Astrocyte (in vitro differentiated cells and primary cell): ENCODE measurements around the gene LIN52. TPM values are rescaled to one million over a fixed set of nuclear protein-coding genes. Genes with fewer than 3 reads are reported as not detected.

ENCODE experiments used
- DNase-seq: peaks from one replicate; pipeline ENCODE4 v3.0.0-alpha.2; 2010; ENCODE audit warnings: low read depth
- FAIRE-seq: peaks from 2 replicates; lab custom pipeline; 2011; peaks lifted over from hg19 to GRCh38; lab: Jason Lieb, UNC
- H2AFZ ChIP-seq: 2 replicates; pipeline ENCODE4 v1.6.0; 2012; ENCODE audit warnings: low read depth, low read length, inconsistent platforms
- H3K27ac ChIP-seq: 2 replicates; pipeline ENCODE4 v1.5.1; 2011; ENCODE audit warnings: low read depth, low read length, inconsistent platforms
- H3K27me3 ChIP-seq: 2 replicates; pipeline ENCODE4 v1.6.0; 2011; ENCODE audit warnings: low read length, inconsistent platforms; ENCODE audit not compliant: insufficient read depth
- H3K36me3 ChIP-seq: 2 replicates; pipeline ENCODE4 v1.5.1; 2011; ENCODE audit warnings: low read length, inconsistent platforms; ENCODE audit not compliant: insufficient read depth
- H3K4me1 ChIP-seq: 2 replicates; pipeline ENCODE4 v1.5.1; 2011; ENCODE audit warnings: low read length, inconsistent platforms; ENCODE audit not compliant: insufficient read depth
- H3K4me2 ChIP-seq: 2 replicates; pipeline ENCODE4 v1.6.0; 2012; ENCODE audit warnings: low read length, inconsistent platforms
- H3K4me3 ChIP-seq: 2 replicates; pipeline ENCODE4 v1.5.1; 2011; ENCODE audit warnings: low read depth, mild to moderate bottlenecking, low read length, inconsistent platforms; ENCODE audit not compliant: insufficient read depth
- H3K79me2 ChIP-seq: 2 replicates; pipeline ENCODE4 v1.6.0; 2012; ENCODE audit warnings: mild to moderate bottlenecking, low read length, inconsistent platforms; ENCODE audit not compliant: insufficient read depth
- H3K9ac ChIP-seq: 2 replicates; pipeline ENCODE4 v1.6.0; 2012; ENCODE audit warnings: mild to moderate bottlenecking, low read length, inconsistent platforms
- H3K9me3 ChIP-seq: 2 replicates; pipeline ENCODE4 v1.5.1; 2012; ENCODE audit warnings: low read depth, mild to moderate bottlenecking, low read length, inconsistent platforms; ENCODE audit not compliant: insufficient read depth
- H4K20me1 ChIP-seq: 2 replicates; pipeline ENCODE4 v1.6.0; 2012; ENCODE audit warnings: low read length, inconsistent platforms; ENCODE audit not compliant: insufficient read depth
- H3K27ac Mint-ChIP-seq: one replicate; pipeline ENCODE4 v1.8.0; 2021; ENCODE audit warnings: mild to moderate bottlenecking, mixed read lengths; ENCODE audit not compliant: unreplicated experiment
- H3K27me3 Mint-ChIP-seq: one replicate; pipeline ENCODE4 v1.8.0; 2021; ENCODE audit warnings: low read depth, mixed read lengths; ENCODE audit not compliant: unreplicated experiment
- H3K36me3 Mint-ChIP-seq: one replicate; pipeline ENCODE4 v1.8.0; 2021; ENCODE audit warnings: low read depth, mixed read lengths; ENCODE audit not compliant: unreplicated experiment
- H3K4me1 Mint-ChIP-seq: one replicate; pipeline ENCODE4 v1.8.0; 2021; ENCODE audit warnings: low read depth, mixed read lengths; ENCODE audit not compliant: unreplicated experiment
- H3K4me3 Mint-ChIP-seq: one replicate; pipeline ENCODE4 v1.8.0; 2021; ENCODE audit warnings: mild to moderate bottlenecking, moderate library complexity, mixed read lengths; ENCODE audit not compliant: unreplicated experiment
- H3K9me3 Mint-ChIP-seq: one replicate; pipeline ENCODE4 v1.8.0; 2021; ENCODE audit warnings: mild to moderate bottlenecking, mixed read lengths; ENCODE audit not compliant: unreplicated experiment
- CTCF ChIP-seq: IDR thresholded peaks from 2 replicates; pipeline ENCODE4 v1.5.1; 2011; ENCODE audit warnings: low read depth, mild to moderate bottlenecking, inconsistent platforms, low read length, moderate library complexity; ENCODE audit not compliant: insufficient read depth
- EZH2 ChIP-seq: IDR thresholded peaks from 2 replicates; pipeline ENCODE4 v1.6.1; 2012; ENCODE audit warnings: mild to moderate bottlenecking, low read length, inconsistent platforms; ENCODE audit not compliant: insufficient read depth
- total RNA-seq: library from RNA; stranded (reverse); gene quantifications from 2 replicates; pipeline ENCODE4 v1.2.1, GENCODE V29; 2021

Gene LIN52
- total RNA-seq, 1 donor from 2014 or later = 5.5 TPM

GRCh38 chr14:74147571-74147970 lies 62.8 kb downstream of the LIN52 start:
- Mint-ChIP-seq H3K4me3 (no peak overlapping the region), H3K9me3 (no peaks in the 10 kb centered on the region), H3K27me3 (no peaks in the 10 kb centered on the region), H3K4me1 (no peaks in the 10 kb centered on the region), H3K27ac (no peak overlapping the region), H3K36me3 (no peaks in the 10 kb centered on the region)
- H2AFZ ChIP-seq = no peak overlapping the region
- no peaks in the 10 kb centered on the region for H3K9me3 ChIP-seq
- FAIRE-seq (peak; percentile 29), DNase-seq (no peak)
- H3K79me2 ChIP-seq = no peaks in the 10 kb centered on the region
- no peak overlapping the region for H3K9ac ChIP-seq
- no peaks in the 10 kb centered on the region for H3K27me3 ChIP-seq
- H3K4me3 ChIP-seq = no peak overlapping the region
- no peaks in the 10 kb centered on the region for H3K4me1 ChIP-seq
- TF ChIP-seq CTCF (no peak), EZH2 (no peak)
- H3K4me2 ChIP-seq = no peak overlapping the region
- no peaks in the 10 kb centered on the region for H3K36me3 ChIP-seq
- no peak overlapping the region for H3K27ac ChIP-seq
- H4K20me1 ChIP-seq = no peaks in the 10 kb centered on the region

GRCh38 chr14:74148705-74149104 lies 63.9 kb downstream of the LIN52 start:
- H4K20me1 ChIP-seq = no peaks in the 10 kb centered on the region
- no peaks in the 10 kb centered on the region for H3K27me3 ChIP-seq
- H3K79me2 ChIP-seq = no peaks in the 10 kb centered on the region
- no peak overlapping the region for H3K9ac ChIP-seq
- Mint-ChIP-seq H3K9me3 (no peaks in the 10 kb centered on the region), H3K4me1 (no peaks in the 10 kb centered on the region), H3K4me3 (no peak overlapping the region), H3K27ac (no peak overlapping the region), H3K27me3 (no peaks in the 10 kb centered on the region), H3K36me3 (no peaks in the 10 kb centered on the region)
- TF ChIP-seq EZH2 (no peak), CTCF (no peak)
- H2AFZ ChIP-seq = no peak overlapping the region
- no peak overlapping the region for H3K4me3 ChIP-seq
- H3K9me3 ChIP-seq = no peaks in the 10 kb centered on the region
- H3K4me1 ChIP-seq = no peaks in the 10 kb centered on the region
- H3K4me2 ChIP-seq = no peak overlapping the region
- no peaks in the 10 kb centered on the region for H3K36me3 ChIP-seq
- DNase-seq = no peak
- H3K27ac ChIP-seq = no peak overlapping the region
- no peak for FAIRE-seq

GRCh38 chr14:74155287-74155686 lies 70.5 kb downstream of the LIN52 start:
- FAIRE-seq (no peak), DNase-seq (no peak)
- no peak overlapping the region for H2AFZ ChIP-seq
- H3K27ac ChIP-seq = no peak overlapping the region
- H3K4me2 ChIP-seq = no peak overlapping the region
- H3K27me3 ChIP-seq = no peaks in the 10 kb centered on the region
- H3K4me1 ChIP-seq = no peaks in the 10 kb centered on the region
- Mint-ChIP-seq H3K27ac (no peak overlapping the region), H3K4me1 (no peaks in the 10 kb centered on the region), H3K4me3 (no peak overlapping the region), H3K27me3 (no peaks in the 10 kb centered on the region), H3K36me3 (no peaks in the 10 kb centered on the region), H3K9me3 (no peaks in the 10 kb centered on the region)
- no peak overlapping the region for H3K4me3 ChIP-seq
- H3K79me2 ChIP-seq = no peaks in the 10 kb centered on the region
- H3K9ac ChIP-seq = no peak overlapping the region
- TF ChIP-seq EZH2 (no peak), CTCF (no peak)
- H3K9me3 ChIP-seq = no peaks in the 10 kb centered on the region
- H3K36me3 ChIP-seq = no peaks in the 10 kb centered on the region
- no peaks in the 10 kb centered on the region for H4K20me1 ChIP-seq
